ENCODE results near the gene CLRN1. TPM values are rescaled to one million over a fixed set of nuclear protein-coding genes. Genes with fewer than 3 reads are reported as not detected.

CLRN1 gene
- polyA plus RNA-seq, 3 donors = not detected

GRCh38 chr3:150958683-150959082 lies 13.8 kb downstream of the CLRN1 start:
- no peaks in the 10 kb centered on the region for H3K4me1 ChIP-seq (ENCODE audit: control insufficient read depth in 1 of 2, insufficient read depth in 2 of 2, low read length in 2 of 2)
- H3K9ac ChIP-seq (ENCODE audit: insufficient read depth, low read length, poor library complexity, severe bottlenecking) = no peak overlapping the region
- H3K27me3 Mint-ChIP-seq (ENCODE audit: low read depth in 3 of 3) = peaks cover 2 to 5% (median 3%) of the 10 kb centered on the region in 3 donors
- no peaks in the 10 kb centered on the region for H3K36me3 ChIP-seq (replicated peaks in 1 of 2; ENCODE audit: control insufficient read depth in 1 of 2, insufficient read depth in 2 of 2, low read length in 2 of 2)
- intact Hi-C loops (cut with micrococcal nuclease) = no loop called here
- H3K79me2 ChIP-seq (ENCODE audit: insufficient read depth, low read length) = no peaks in the 10 kb centered on the region
- H4K20me1 ChIP-seq (ENCODE audit: insufficient read depth, low read length) = no peaks in the 10 kb centered on the region
- H3K27ac ChIP-seq (ENCODE audit: low read depth in 1 of 2, low read length in 2 of 2) = no peak overlapping the region
- no peak for TF ChIP-seq CTCF (IDR thresholded peaks at IDR 0.05)
- no peak overlapping the region for H2AFZ ChIP-seq (ENCODE audit: insufficient read depth, low read depth, low read length, poor library complexity, severe bottlenecking)
- H3K36me3 Mint-ChIP-seq = no peaks in the 10 kb centered on the region
- H3K27ac Mint-ChIP-seq = no peak overlapping the region
- no peak overlapping the region for H3K4me3 ChIP-seq (replicated peaks in 1 of 3; ENCODE audit: low read depth in 2 of 3, low read length in 3 of 3)
- peaks cover 0 to 1% (median 0%) of the 10 kb centered on the region in 7 donors for H3K9me3 Mint-ChIP-seq
- no peaks in the 10 kb centered on the region for H3K4me1 Mint-ChIP-seq
- H3K4me3 Mint-ChIP-seq = no peak overlapping the region
- no peaks in the 10 kb centered on the region for H3K27me3 ChIP-seq (ENCODE audit: control insufficient read depth in 2 of 2, insufficient read depth in 2 of 2, low read length in 2 of 2)
- DNase-seq = no peak
- WGBS (ENCODE audit: insufficient coverage) = 92% methylated on average over 2 of the region's 3 CpGs
- H3K9me3 ChIP-seq (replicated peaks in 1 of 2; ENCODE audit: control insufficient read depth in 1 of 2, insufficient read depth in 1 of 2, low read length in 2 of 2) = no peaks in the 10 kb centered on the region
- H3K4me2 ChIP-seq (replicated peaks; ENCODE audit: extremely low read depth, low read length, poor library complexity, severe bottlenecking) = no peak overlapping the region

GRCh38 chr3:150956376-150956775 lies 16.2 kb downstream of the CLRN1 start:
- intact Hi-C loops (cut with micrococcal nuclease) = no loop called here
- Mint-ChIP-seq H3K27ac (no peak overlapping the region), H3K36me3 (no peaks in the 10 kb centered on the region), H3K4me1 (no peaks in the 10 kb centered on the region), H3K9me3 (peaks cover 0 to 3% (median 0%) of the 10 kb centered on the region in 7 donors), H3K4me3 (no peak overlapping the region), H3K27me3 (ENCODE audit: low read depth in 3 of 3) (peaks cover 0 to 5% (median 2%) of the 10 kb centered on the region in 3 donors)
- Histone ChIP-seq H3K79me2 (ENCODE audit: insufficient read depth, low read length) (no peaks in the 10 kb centered on the region), H3K9ac (ENCODE audit: insufficient read depth, low read length, poor library complexity, severe bottlenecking) (no peak overlapping the region), H3K27me3 (ENCODE audit: control insufficient read depth in 2 of 2, insufficient read depth in 2 of 2, low read length in 2 of 2) (no peaks in the 10 kb centered on the region), H3K4me2 (replicated peaks; ENCODE audit: extremely low read depth, low read length, poor library complexity, severe bottlenecking) (no peak overlapping the region), H3K4me1 (ENCODE audit: control insufficient read depth in 1 of 2, insufficient read depth in 2 of 2, low read length in 2 of 2) (no peaks in the 10 kb centered on the region), H4K20me1 (ENCODE audit: insufficient read depth, low read length) (no peaks in the 10 kb centered on the region), H3K9me3 (replicated peaks in 1 of 2; ENCODE audit: control insufficient read depth in 1 of 2, insufficient read depth in 1 of 2, low read length in 2 of 2) (no peaks in the 10 kb centered on the region), H2AFZ (ENCODE audit: insufficient read depth, low read depth, low read length, poor library complexity, severe bottlenecking) (no peak overlapping the region), H3K4me3 (replicated peaks in 1 of 3; ENCODE audit: low read depth in 2 of 3, low read length in 3 of 3) (no peak overlapping the region), H3K27ac (ENCODE audit: low read depth in 1 of 2, low read length in 2 of 2) (no peak overlapping the region), H3K36me3 (replicated peaks in 1 of 2; ENCODE audit: control insufficient read depth in 1 of 2, insufficient read depth in 2 of 2, low read length in 2 of 2) (no peaks in the 10 kb centered on the region)
- 31% methylated on average over 6 of the region's 6 CpGs for WGBS (ENCODE audit: insufficient coverage)
- peak in 1 of 3 donors; percentile 16 for DNase-seq
- no peak for TF ChIP-seq CTCF (IDR thresholded peaks at IDR 0.05)
